Transverse colon (tissue), 4 donors: ENCODE results near the gene CDK7. TPM values are rescaled to one million over a fixed set of nuclear protein-coding genes. Genes with fewer than 3 reads are reported as not detected.
"Not testable (repeated sequence)": the region's sequence is repeated elsewhere in the genome, so short reads cannot be mapped to it uniquely, and the experiment has no call there.

Source experiments
- DNase-seq: peaks from one replicate; pipeline ENCODE4 v3.0.0-alpha.2; 2019
- H3K27ac ChIP-seq, 4 donors: fragments of 200-600 bp; sonication (generic); 2 replicates each; pipeline ENCODE4 v1.5.1; 2016 to 2018; ENCODE audit warnings: inconsistent platforms in 4 of 4
- H3K27me3 ChIP-seq: fragments of 200-600 bp; sonication (generic); 2 replicates; pipeline ENCODE4 v1.5.1; 2017; ENCODE audit warnings: inconsistent platforms
- H3K36me3 ChIP-seq, 4 donors: fragments of 200-600 bp; sonication (generic); 2 replicates each; pipeline ENCODE4 v1.5.1; 2017 to 2019; ENCODE audit warnings: inconsistent platforms in 4 of 4
- H3K4me1 ChIP-seq, 4 donors: fragments of 200-600 bp; sonication (generic); 2 replicates each; pipeline ENCODE4 v1.5.1; 2017 to 2020; ENCODE audit warnings: inconsistent platforms in 4 of 4
- H3K4me3 ChIP-seq, 4 donors: fragments of 200-600 bp; sonication (generic); 1 replicate in 1 of 4; 2 replicates in 3 of 4; pipeline versions ENCODE4 v1.5.1 to v1.6.1; 2017 to 2019; ENCODE audit warnings: inconsistent platforms in 4 of 4
- H3K9me3 ChIP-seq, 2 donors: fragments of 200-600 bp; sonication (generic); 2 replicates each; pipeline ENCODE4 v1.5.1; 2017 to 2019; ENCODE audit warnings: inconsistent platforms in 2 of 2
- EP300 ChIP-seq: sonication (generic); formaldehyde crosslinking; IDR thresholded peaks from one replicate; pipeline ENCODE4 v1.6.1; 2017; ENCODE audit warnings: antibody characterized with exemption, low read depth
- POLR2A ChIP-seq: fragments of 450-650 bp; IDR thresholded peaks from one replicate; pipeline ENCODE4 v1.6.1; 2016; ENCODE audit warnings: antibody characterized with exemption, mild to moderate bottlenecking, moderate library complexity
- POLR2AphosphoS5 ChIP-seq, 3 donors: sonication (generic); formaldehyde crosslinking; IDR thresholded peaks; one replicate each; pipeline ENCODE4 v1.6.1; 2016; ENCODE audit warnings: antibody characterized with exemption in 3 of 3
- WGBS, 2 donors: methylation state at CpG; one replicate each; pipeline ENCODE4 v1.1.5; 2018; ENCODE audit warnings: low coverage in 1 of 2; 5-methylcytosine and 5-hydroxymethylcytosine counted together
- in situ Hi-C, 4 donors: fragments of 200-750 bp; cut with MboI; loops; one replicate each; pipeline versions ENCODE4 v1.15.0 to v1.15.1; 2017; ENCODE audit warnings: low sequenced_read_pairs in 3 of 4, low pct_ligation_motif_present in 1 of 4, low pct_unique_long_range_greater_than_20kb in 1 of 4
- intact Hi-C: fragments of 100-400 bp; cut with DNase I; formaldehyde crosslinking; loops from one replicate; pipeline ENCODE4 v1.15.1; 2023; ENCODE audit warnings: low total_unique reads
- total RNA-seq, 4 donors: library from RNA; depleted of rRNA; stranded (reverse); fragments of >200 nt; gene quantifications; one replicate each; pipeline ENCODE4 v1.1.0, GENCODE V29; 2016
- TF ChIP-seq, protein P1 (sequence below), 5 experiments: fragments of 200-600 bp in 3 of 5; fragments of 450-650 bp in 2 of 5; sonication (generic) in 3 of 5; IDR thresholded peaks; 1 replicate in 2 of 5; 2 replicates in 3 of 5; pipeline ENCODE4 v1.5.1; 2016 to 2017; ENCODE audit warnings: antibody characterized with exemption in 5 of 5, inconsistent platforms in 3 of 5, mild to moderate bottlenecking in 2 of 5, moderate library complexity in 1 of 5

CDK7 gene
- total RNA-seq, 4 donors from 2014 or later = 10.8 to 61.7 (median 21.4) TPM

DNA sequence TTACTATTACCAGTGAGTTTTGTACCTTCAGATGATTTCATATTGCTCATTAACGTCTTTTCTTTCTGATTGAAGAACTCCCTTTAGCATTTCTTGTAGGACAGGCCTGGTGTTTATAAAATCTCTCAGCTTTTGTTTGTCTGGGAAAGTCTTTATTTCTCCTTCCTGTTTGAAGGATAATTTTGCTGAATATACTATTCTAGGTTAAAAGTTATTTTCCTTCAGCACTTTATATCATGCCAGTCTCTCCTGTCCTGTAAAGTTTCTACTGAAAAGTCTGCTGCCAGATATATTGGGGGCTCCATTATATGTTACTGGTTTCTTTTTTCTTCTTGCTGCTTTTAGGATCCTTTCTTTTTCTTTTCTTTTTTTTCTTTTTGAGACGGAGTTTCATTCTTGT lies 13.3 kb downstream of the CDK7 start:
- Histone ChIP-seq H3K4me1 (no peaks in the 10 kb centered on the region), H3K36me3 (no peaks in the 10 kb centered on the region), H3K27me3 (no peaks in the 10 kb centered on the region), H3K9me3 (peaks cover 0 to 7% of the 10 kb centered on the region in 2 donors), H3K4me3 (no peak overlapping the region), H3K27ac (no peak overlapping the region)
- 88% methylated on average over 1 to 2 of the region's 2 CpGs for WGBS, 2 donors
- in situ Hi-C loops (no loop called here), intact Hi-C loops (no loop called here)
- TF ChIP-seq POLR2A (no peak), EP300 (no peak), POLR2AphosphoS5 (IDR thresholded peaks at IDR 0.05) (no peak)
- TF ChIP-seq, protein P1, sequence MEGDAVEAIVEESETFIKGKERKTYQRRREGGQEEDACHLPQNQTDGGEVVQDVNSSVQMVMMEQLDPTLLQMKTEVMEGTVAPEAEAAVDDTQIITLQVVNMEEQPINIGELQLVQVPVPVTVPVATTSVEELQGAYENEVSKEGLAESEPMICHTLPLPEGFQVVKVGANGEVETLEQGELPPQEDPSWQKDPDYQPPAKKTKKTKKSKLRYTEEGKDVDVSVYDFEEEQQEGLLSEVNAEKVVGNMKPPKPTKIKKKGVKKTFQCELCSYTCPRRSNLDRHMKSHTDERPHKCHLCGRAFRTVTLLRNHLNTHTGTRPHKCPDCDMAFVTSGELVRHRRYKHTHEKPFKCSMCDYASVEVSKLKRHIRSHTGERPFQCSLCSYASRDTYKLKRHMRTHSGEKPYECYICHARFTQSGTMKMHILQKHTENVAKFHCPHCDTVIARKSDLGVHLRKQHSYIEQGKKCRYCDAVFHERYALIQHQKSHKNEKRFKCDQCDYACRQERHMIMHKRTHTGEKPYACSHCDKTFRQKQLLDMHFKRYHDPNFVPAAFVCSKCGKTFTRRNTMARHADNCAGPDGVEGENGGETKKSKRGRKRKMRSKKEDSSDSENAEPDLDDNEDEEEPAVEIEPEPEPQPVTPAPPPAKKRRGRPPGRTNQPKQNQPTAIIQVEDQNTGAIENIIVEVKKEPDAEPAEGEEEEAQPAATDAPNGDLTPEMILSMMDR (IDR thresholded peaks at IDR 0.05) = no peak
- DNase-seq = no peak

DNA sequence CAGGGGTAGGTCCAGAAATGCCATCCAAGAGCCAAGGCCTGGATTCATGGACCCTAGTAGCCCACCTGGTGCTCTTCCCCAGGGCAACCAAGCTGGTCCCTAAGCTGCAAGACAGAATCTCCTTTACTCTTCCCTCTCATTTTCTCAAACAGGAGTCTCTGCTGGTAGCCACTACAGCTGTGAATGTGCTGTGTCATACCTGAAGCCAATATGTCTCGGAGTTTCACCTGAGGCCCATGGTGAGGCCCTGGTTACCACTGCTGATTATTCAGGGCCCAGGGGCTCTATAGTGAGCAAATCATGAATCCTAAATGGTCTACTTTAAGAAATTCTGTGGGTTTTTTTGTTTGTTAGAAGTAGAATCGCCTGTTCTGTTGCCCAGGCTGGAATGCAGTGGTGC lies 15.9 kb downstream of the CDK7 start:
- H3K4me3 ChIP-seq = no peak overlapping the region
- 100% methylated on average over 1 to 2 of the region's 2 CpGs for WGBS, 2 donors
- peaks cover 0 to 7% of the 10 kb centered on the region in 2 donors for H3K9me3 ChIP-seq
- DNase-seq = no peak
- no peaks in the 10 kb centered on the region for H3K36me3 ChIP-seq
- intact Hi-C loops = no loop called here
- no peaks in the 10 kb centered on the region for H3K4me1 ChIP-seq
- in situ Hi-C loops = no loop called here
- TF ChIP-seq POLR2AphosphoS5 (IDR thresholded peaks at IDR 0.05) (no peak), EP300 (no peak), POLR2A (no peak)
- TF ChIP-seq, protein P1 (IDR thresholded peaks at IDR 0.05) = no peak
- H3K27ac ChIP-seq = no peak overlapping the region
- no peaks in the 10 kb centered on the region for H3K27me3 ChIP-seq

DNA sequence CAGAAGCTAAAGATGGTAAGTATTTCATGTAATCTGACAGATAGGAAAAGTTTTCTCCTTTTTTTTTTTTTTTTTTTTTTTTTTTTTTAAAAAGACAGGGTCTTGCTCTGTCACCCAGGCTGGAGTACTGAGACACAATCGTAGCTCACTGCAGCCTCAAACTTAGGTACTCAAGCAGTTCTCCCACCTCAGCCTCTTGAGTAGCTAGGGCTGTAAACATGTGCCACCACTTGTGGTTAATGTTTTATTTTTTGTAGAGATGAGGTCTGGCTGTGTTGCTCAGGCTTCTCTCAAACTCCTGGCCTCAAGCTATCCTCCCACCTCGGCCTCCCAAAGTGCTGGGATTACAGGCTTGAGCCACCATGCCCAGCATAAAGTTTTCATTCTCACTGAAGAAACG lies 17.8 kb downstream of the CDK7 start:
- no peak for DNase-seq
- TF ChIP-seq, protein P1 (IDR thresholded peaks at IDR 0.05) = no peak
- TF ChIP-seq EP300 (no peak), POLR2A (no peak), POLR2AphosphoS5 (IDR thresholded peaks at IDR 0.05) (no peak)
- Histone ChIP-seq H3K27me3 (no peaks in the 10 kb centered on the region), H3K4me1 (no peaks in the 10 kb centered on the region), H3K27ac (no peak overlapping the region), H3K4me3 (no peak overlapping the region), H3K9me3 (peaks cover 0 to 7% of the 10 kb centered on the region in 2 donors), H3K36me3 (peaks cover 0 to 15% (median 3%) of the 10 kb centered on the region in 4 donors)
- intact Hi-C loops (no loop called here), in situ Hi-C loops (no loop called here)
- WGBS, 2 donors = 94 to 100% methylated on average over 1 to 3 of the region's 3 CpGs

DNA sequence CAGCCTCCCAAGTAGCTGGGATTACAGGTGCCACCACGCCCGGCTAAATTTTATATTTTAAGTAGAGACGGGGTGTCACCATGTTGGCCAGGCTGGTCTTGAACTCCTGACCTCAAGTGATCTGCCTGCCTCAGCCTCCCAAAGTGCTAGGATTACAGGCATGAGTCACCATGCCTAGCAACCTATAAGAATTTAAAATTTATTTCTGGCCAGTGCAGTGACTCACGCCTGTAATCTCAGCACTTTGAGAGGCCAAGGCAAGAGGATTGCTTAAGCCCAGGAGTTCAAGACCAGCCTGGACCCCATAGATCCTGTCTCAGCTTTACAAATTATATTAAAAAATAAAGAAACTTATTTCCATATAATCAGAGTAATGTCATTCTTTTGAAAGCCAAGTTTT lies 21.3 kb downstream of the CDK7 start:
- intact Hi-C loops, H3K4me1 ChIP-seq, H3K9me3 ChIP-seq, H3K4me3 ChIP-seq, DNase-seq, H3K27ac ChIP-seq, H3K27me3 ChIP-seq, in situ Hi-C loops: not testable (repeated sequence)
- H3K36me3 ChIP-seq = peaks cover 0 to 37% (median 11%) of the 10 kb centered on the region in 4 donors
- WGBS, 2 donors = 60 to 90% methylated on average over 1 to 4 of the region's 4 CpGs

DNA sequence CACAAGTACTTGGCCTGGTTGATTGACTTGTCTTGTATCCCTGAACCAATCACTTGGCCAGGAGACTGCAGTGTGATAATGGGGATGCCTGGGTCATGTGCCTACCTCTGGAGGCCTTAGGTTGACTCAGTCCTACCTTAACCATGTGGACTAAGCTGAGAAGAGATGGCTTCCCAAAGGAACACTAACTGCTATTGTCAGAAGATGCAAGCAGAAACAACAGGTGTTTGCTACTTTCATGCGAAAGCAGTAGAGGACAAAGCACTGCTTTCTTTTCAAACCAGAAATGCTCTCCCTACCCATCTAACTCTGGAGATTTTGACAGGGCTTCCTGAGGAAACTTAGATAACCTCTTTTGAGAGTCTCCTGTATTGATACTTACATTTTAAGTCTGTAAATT lies 22.9 kb downstream of the CDK7 start:
- in situ Hi-C loops (no loop called here), intact Hi-C loops (no loop called here)
- Histone ChIP-seq H3K27me3 (no peaks in the 10 kb centered on the region), H3K4me1 (no peaks in the 10 kb centered on the region), H3K36me3 (peaks cover 0 to 49% (median 14%) of the 10 kb centered on the region in 4 donors), H3K4me3 (no peak overlapping the region), H3K27ac (no peak overlapping the region), H3K9me3 (no peaks in the 10 kb centered on the region)
- no peak for DNase-seq
- WGBS, 2 donors = 89% methylated on average over 1 of the region's 1 CpG; no CpG with 5 or more reads in 1 of the 2 donors
- TF ChIP-seq, protein P1 (IDR thresholded peaks at IDR 0.05) = no peak
- no peak for TF ChIP-seq POLR2AphosphoS5 (IDR thresholded peaks at IDR 0.05)
